MM.1S (cell line): ENCODE measurements around the gene PAN3.

ENCODE experiments used
- CTCF ChIP-seq: fragments of 300-600 bp; sonication (generic); IDR thresholded peaks from 2 replicates; pipeline ENCODE4 v1.5.1; 2016; ENCODE audit warnings: antibody characterized with exemption, low read length, mixed read lengths
- EZH2phosphoT487 ChIP-seq: fragments of 300-600 bp; sonication (generic); IDR thresholded peaks from 2 replicates; pipeline ENCODE4 v1.6.1; 2018; ENCODE audit warnings: antibody characterized with exemption, low read length

GRCh38 chr13:28338006-28338574, 199.7 kb downstream of the PAN3 start:
- TF ChIP-seq CTCF, result no peak
- TF ChIP-seq EZH2phosphoT487, result no peak
